SU-DHL-6 (cell line): Measurements from ENCODE around the gene DPP10.

Source experiments
- EZH2phosphoT487 ChIP-seq: fragments of 200-600 bp; sonication (generic), shearing (Covaris generic); conservative IDR thresholded peaks from 2 replicates; pipeline ENCODE4 v1.6.1; 2018; ENCODE audit warnings: mild to moderate bottlenecking, antibody characterized with exemption, low read length, moderate library complexity, mixed read lengths
- TF ChIP-seq, protein P1 (sequence below): fragments of 200-600 bp; sonication (generic); IDR thresholded peaks from one replicate; pipeline ENCODE4 v1.5.1; 2017; ENCODE audit warnings: antibody characterized with exemption, mild to moderate bottlenecking, low read length, moderate library complexity; ENCODE audit not compliant: insufficient read depth, poor library complexity, severe bottlenecking

DNA sequence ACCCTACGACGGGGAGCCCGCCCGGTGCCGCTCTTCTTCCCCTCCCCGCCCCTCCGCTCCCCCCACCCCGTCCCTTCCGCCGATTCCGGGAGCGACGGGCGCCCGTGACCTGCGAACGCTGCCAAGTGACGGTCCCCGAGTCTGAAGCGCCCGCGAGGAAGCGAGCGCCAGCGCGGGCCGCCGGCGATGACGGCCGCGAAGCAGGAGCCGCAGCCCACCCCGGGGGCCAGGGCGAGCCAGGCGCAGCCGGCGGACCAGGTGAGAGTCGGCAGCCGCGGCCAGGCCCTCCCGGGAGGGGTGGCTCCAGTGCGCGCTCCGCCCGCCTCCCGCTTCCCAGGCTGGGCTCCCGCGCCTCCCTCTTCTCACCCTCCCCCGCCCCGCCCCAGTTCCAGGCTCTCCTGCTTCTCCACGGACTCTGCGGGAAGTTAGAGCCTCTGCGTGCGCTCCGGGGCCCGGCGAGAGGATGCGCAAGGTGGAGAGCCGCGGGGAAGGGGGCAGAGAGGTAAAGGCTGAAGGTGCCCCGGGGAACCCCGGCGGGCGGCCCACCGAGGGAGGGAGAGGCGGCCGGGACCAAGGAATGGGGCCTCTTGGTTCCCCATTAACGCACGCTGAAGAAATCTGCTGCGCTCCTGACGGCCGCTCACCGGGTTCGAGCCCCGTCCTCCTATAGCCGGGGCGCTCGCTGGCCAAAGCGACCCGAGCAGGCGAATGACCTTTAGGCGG is 719.5 kb downstream of the DPP10 start:
- no peak for TF ChIP-seq EZH2phosphoT487
- TF ChIP-seq, protein P1, sequence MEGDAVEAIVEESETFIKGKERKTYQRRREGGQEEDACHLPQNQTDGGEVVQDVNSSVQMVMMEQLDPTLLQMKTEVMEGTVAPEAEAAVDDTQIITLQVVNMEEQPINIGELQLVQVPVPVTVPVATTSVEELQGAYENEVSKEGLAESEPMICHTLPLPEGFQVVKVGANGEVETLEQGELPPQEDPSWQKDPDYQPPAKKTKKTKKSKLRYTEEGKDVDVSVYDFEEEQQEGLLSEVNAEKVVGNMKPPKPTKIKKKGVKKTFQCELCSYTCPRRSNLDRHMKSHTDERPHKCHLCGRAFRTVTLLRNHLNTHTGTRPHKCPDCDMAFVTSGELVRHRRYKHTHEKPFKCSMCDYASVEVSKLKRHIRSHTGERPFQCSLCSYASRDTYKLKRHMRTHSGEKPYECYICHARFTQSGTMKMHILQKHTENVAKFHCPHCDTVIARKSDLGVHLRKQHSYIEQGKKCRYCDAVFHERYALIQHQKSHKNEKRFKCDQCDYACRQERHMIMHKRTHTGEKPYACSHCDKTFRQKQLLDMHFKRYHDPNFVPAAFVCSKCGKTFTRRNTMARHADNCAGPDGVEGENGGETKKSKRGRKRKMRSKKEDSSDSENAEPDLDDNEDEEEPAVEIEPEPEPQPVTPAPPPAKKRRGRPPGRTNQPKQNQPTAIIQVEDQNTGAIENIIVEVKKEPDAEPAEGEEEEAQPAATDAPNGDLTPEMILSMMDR: no peak
